ENCODE measurements around the gene POLR2J2.
"Not testable (repeated sequence)": the region's sequence is repeated elsewhere in the genome, so short reads cannot be mapped to it uniquely, and the experiment has no call there.

Gene POLR2J2

GRCh38 chr7:102666850-102667249 lies 4.6 kb downstream of the POLR2J2 start:
- H2AFZ ChIP-seq; H3K4me1 ChIP-seq; H3K9ac ChIP-seq; H3K27me3 ChIP-seq (ENCODE audit: control insufficient read depth, insufficient read depth, low read length); H3K4me2 ChIP-seq (ENCODE audit: low read length); H3K36me3 ChIP-seq (ENCODE audit: control insufficient read depth, insufficient read depth, low read length); H3K79me2 ChIP-seq; H3K27ac ChIP-seq; H3K9me3 ChIP-seq (ENCODE audit: control insufficient read depth, low read length); H3K4me3 ChIP-seq (ENCODE audit: low read depth, low read length): not testable (repeated sequence)

- not testable (repeated sequence) for H3K4me1 ChIP-seq; H3K9ac ChIP-seq; H3K27me3 ChIP-seq (ENCODE audit: control insufficient read depth, insufficient read depth, low read length); H3K79me2 ChIP-seq; H3K9me3 ChIP-seq (ENCODE audit: control insufficient read depth, low read length); H3K4me2 ChIP-seq (ENCODE audit: low read length); H3K27ac ChIP-seq; H3K36me3 ChIP-seq (ENCODE audit: control insufficient read depth, insufficient read depth, low read length); H2AFZ ChIP-seq; H3K4me3 ChIP-seq (ENCODE audit: low read depth, low read length)
These were observed 6.7 kb downstream of the POLR2J2 start for GRCh38 chr7:102664765-102665164.

- H3K4me3 ChIP-seq (ENCODE audit: low read depth, low read length); H3K27ac ChIP-seq; H3K4me2 ChIP-seq (ENCODE audit: low read length); H2AFZ ChIP-seq; H3K9me3 ChIP-seq (ENCODE audit: control insufficient read depth, low read length); H3K4me1 ChIP-seq; H3K9ac ChIP-seq; H3K79me2 ChIP-seq; H3K36me3 ChIP-seq (ENCODE audit: control insufficient read depth, insufficient read depth, low read length); H3K27me3 ChIP-seq (ENCODE audit: control insufficient read depth, insufficient read depth, low read length): not testable (repeated sequence)
These were observed 21.5 kb downstream of the POLR2J2 start, which contains the start of gene SPDYE2B for GRCh38 chr7:102649924-102650323. TSS of gene SPDYE2B (plus strand) at chr7:102650319. CDS start at chr7:102652349, 2,030 bp downstream.

GRCh38 chr7:102647813-102648212 lies 23.6 kb downstream of the POLR2J2 start:
- not testable (repeated sequence) for H3K9me3 ChIP-seq (ENCODE audit: control insufficient read depth, low read length); H3K79me2 ChIP-seq; H3K4me1 ChIP-seq; H3K9ac ChIP-seq; H3K4me3 ChIP-seq (ENCODE audit: low read depth, low read length); H3K4me2 ChIP-seq (ENCODE audit: low read length); H3K27ac ChIP-seq; H2AFZ ChIP-seq; H3K27me3 ChIP-seq (ENCODE audit: control insufficient read depth, insufficient read depth, low read length); H3K36me3 ChIP-seq (ENCODE audit: control insufficient read depth, insufficient read depth, low read length)

GRCh38 chr7:102643404-102643803 lies 28.1 kb downstream of the POLR2J2 start:
- H3K9ac ChIP-seq; H3K79me2 ChIP-seq; H2AFZ ChIP-seq; H3K36me3 ChIP-seq (ENCODE audit: control insufficient read depth, insufficient read depth, low read length); H3K27ac ChIP-seq; H3K4me1 ChIP-seq; H3K9me3 ChIP-seq (ENCODE audit: control insufficient read depth, low read length); H3K4me3 ChIP-seq (ENCODE audit: low read depth, low read length); H3K27me3 ChIP-seq (ENCODE audit: control insufficient read depth, insufficient read depth, low read length); H3K4me2 ChIP-seq (ENCODE audit: low read length): not testable (repeated sequence)

- H3K9ac ChIP-seq; H3K4me2 ChIP-seq (ENCODE audit: low read length); H3K27ac ChIP-seq; H3K27me3 ChIP-seq (ENCODE audit: control insufficient read depth, insufficient read depth, low read length); H2AFZ ChIP-seq; H3K9me3 ChIP-seq (ENCODE audit: control insufficient read depth, low read length); H3K79me2 ChIP-seq; H3K36me3 ChIP-seq (ENCODE audit: control insufficient read depth, insufficient read depth, low read length); H3K4me1 ChIP-seq; H3K4me3 ChIP-seq (ENCODE audit: low read depth, low read length): not testable (repeated sequence)
These were observed 28.8 kb downstream of the POLR2J2 start, which contains the start of gene UPK3BL1 for GRCh38 chr7:102642691-102643090. TSS of gene UPK3BL1 (minus strand) at chr7:102642791. CDS start at chr7:102642741, 50 bp downstream.

- H3K4me3 ChIP-seq (ENCODE audit: low read depth, low read length); H3K27ac ChIP-seq; H3K9ac ChIP-seq; H2AFZ ChIP-seq; H3K36me3 ChIP-seq (ENCODE audit: control insufficient read depth, insufficient read depth, low read length); H3K4me2 ChIP-seq (ENCODE audit: low read length); H3K4me1 ChIP-seq; H3K79me2 ChIP-seq; H3K27me3 ChIP-seq (ENCODE audit: control insufficient read depth, insufficient read depth, low read length); H3K9me3 ChIP-seq (ENCODE audit: control insufficient read depth, low read length): not testable (repeated sequence)
These were observed 32.6 kb downstream of the POLR2J2 start for GRCh38 chr7:102638848-102639247.

GRCh38 chr7:102636956-102637355 lies 34.5 kb downstream of the POLR2J2 start:
- not testable (repeated sequence) for H2AFZ ChIP-seq; H3K4me2 ChIP-seq (ENCODE audit: low read length); H3K27ac ChIP-seq; H3K36me3 ChIP-seq (ENCODE audit: control insufficient read depth, insufficient read depth, low read length); H3K9ac ChIP-seq; H3K27me3 ChIP-seq (ENCODE audit: control insufficient read depth, insufficient read depth, low read length); H3K9me3 ChIP-seq (ENCODE audit: control insufficient read depth, low read length); H3K4me3 ChIP-seq (ENCODE audit: low read depth, low read length); H3K79me2 ChIP-seq; H3K4me1 ChIP-seq

GRCh38 chr7:102635354-102635753 lies 36.1 kb downstream of the POLR2J2 start:
- not testable (repeated sequence) for H2AFZ ChIP-seq; H3K9me3 ChIP-seq (ENCODE audit: control insufficient read depth, low read length); H3K27ac ChIP-seq; H3K27me3 ChIP-seq (ENCODE audit: control insufficient read depth, insufficient read depth, low read length); H3K4me2 ChIP-seq (ENCODE audit: low read length); H3K4me1 ChIP-seq; H3K36me3 ChIP-seq (ENCODE audit: control insufficient read depth, insufficient read depth, low read length); H3K4me3 ChIP-seq (ENCODE audit: low read depth, low read length); H3K79me2 ChIP-seq; H3K9ac ChIP-seq

- H3K9me3 ChIP-seq (ENCODE audit: control insufficient read depth, low read length); H3K36me3 ChIP-seq (ENCODE audit: control insufficient read depth, insufficient read depth, low read length); H3K4me3 ChIP-seq (ENCODE audit: low read depth, low read length); H3K4me2 ChIP-seq (ENCODE audit: low read length); H2AFZ ChIP-seq; H3K27me3 ChIP-seq (ENCODE audit: control insufficient read depth, insufficient read depth, low read length); H3K4me1 ChIP-seq; H3K79me2 ChIP-seq; H3K27ac ChIP-seq; H3K9ac ChIP-seq: not testable (repeated sequence)
These were observed 37.2 kb downstream of the POLR2J2 start for GRCh38 chr7:102634299-102634698.

- not testable (repeated sequence) for H3K4me1 ChIP-seq; H3K27ac ChIP-seq; H3K9ac ChIP-seq; H3K4me3 ChIP-seq (ENCODE audit: low read depth, low read length); H3K79me2 ChIP-seq; H2AFZ ChIP-seq; H3K27me3 ChIP-seq (ENCODE audit: control insufficient read depth, insufficient read depth, low read length); H3K4me2 ChIP-seq (ENCODE audit: low read length); H3K36me3 ChIP-seq (ENCODE audit: control insufficient read depth, insufficient read depth, low read length); H3K9me3 ChIP-seq (ENCODE audit: control insufficient read depth, low read length)
These were observed 40.8 kb downstream of the POLR2J2 start for GRCh38 chr7:102630622-102631021.

Measured in parathyroid adenoma (tissue), 2 donors.